ENCODE results near the gene GGCX.
"Not testable (repeated sequence)": the region's sequence is repeated elsewhere in the genome, so short reads cannot be mapped to it uniquely, and the experiment has no call there.

The GGCX gene

DNA sequence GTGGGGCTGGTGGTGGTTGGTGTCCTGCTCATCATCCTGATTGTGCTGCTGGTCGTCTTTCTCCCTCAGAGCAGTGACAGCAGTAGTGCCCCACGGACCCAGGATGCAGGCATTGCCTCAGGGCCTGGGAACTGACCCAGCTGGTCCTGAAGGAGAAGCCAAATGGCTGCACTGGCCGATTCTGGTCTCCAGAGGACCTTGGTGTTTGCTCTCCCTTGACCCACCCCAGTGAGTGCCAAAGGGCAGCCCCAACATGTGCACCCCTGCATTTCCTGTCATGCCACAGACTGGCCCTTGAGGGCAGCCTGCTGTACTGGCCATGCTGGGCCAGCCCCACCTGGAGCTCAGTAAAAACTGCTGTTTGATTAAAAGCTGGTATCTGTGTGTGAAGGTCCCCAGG is 31.7 kb upstream of the GGCX start:
- DNase-seq: no peak

GRCh38 chr2:85592299-85592698 is 31.0 kb upstream of the GGCX start:
- not testable (repeated sequence) for DNase-seq

GRCh38 chr2:85591563-85591962 is 30.3 kb upstream of the GGCX start:
- DNase-seq: no peak

DNA sequence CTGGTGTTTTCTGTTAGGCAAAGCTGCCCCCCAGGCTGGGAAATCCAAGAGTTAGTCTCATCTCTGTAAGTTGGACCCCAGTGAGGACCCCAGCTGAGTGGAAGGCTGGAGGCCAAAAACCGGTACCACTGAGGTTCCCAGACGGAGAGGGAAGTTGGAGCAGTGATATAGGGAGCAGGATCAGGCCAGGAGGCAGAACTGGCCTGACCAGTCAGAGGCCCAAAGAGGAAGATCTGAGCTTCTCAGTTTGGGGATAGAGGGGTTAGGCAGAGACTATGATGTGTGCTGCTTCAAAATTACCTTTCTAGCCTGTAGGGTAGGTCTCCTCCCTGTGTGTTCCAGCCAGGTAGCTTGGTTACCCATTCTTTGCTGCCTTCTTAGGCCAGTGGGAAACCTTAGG is 29.7 kb upstream of the GGCX start:
- no peak for DNase-seq

DNA sequence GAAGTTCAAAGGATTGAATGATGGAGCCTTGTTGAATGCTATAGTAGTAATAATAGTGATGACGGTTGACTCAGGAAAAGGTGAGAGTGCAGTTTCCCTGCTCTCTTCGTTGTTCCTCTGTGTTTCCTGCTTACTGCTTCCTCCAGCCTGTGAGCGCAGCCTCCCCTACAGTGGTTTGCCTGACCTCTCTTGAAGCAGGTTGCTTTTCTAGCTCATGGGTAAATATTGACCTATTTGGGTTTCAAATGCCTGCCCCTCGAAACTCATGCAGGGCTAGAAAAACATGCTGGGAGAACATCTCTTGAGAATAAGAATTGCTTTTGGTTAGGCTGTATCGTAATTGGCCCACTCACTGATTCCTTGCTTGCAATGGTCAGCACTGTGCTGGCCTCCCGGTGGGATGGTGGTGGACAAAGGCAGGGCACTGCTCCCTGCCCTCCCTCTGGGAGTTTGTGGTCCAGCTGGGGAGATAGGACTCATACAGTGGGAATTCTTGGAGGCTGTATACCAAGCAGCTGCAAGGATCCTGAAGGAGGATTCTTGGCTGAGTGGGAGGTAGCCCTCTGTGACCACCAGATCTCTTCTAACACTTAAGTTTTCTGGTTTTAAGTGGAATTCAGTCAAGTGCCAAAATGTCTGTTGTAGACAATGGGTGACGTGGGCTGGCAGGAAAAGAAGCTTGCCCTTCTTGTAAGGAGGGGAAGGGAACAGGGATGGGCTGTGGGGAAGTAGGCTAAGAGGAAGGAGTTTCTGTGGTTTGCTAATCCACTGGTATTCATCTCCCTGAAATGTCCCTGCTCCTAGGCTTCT is 28.9 kb upstream of the GGCX start:
- DNase-seq: no peak

- DNase-seq: no peak
Measured at GRCh38 chr2:85589181-85589580, 27.9 kb upstream of the GGCX start.

- no peak for DNase-seq
Measured at GRCh38 chr2:85588645-85589044, 27.4 kb upstream of the GGCX start.

DNA sequence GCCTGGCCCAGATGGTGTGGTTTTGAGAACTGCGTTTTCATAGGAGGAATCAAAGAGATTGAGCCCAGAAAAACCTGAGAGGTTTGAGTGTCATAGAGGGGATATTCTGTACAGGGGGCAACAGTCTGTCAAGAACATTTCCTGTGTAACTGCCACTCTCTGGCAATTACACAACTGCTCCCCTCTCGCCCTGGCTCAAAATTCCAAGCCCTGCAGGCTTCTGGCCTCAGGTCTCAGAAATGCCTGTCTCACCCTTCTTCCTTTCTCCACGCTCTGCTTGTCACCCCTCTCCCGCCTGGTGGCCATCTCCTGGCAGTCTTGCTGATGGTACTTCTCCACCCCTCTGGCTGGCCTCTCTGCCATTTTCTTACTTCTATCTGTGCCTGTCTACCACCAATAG is 26.9 kb upstream of the GGCX start:
- no peak for DNase-seq

GRCh38 chr2:85585781-85586105 is 24.4 kb upstream of the GGCX start:
- no peak for DNase-seq

DNA sequence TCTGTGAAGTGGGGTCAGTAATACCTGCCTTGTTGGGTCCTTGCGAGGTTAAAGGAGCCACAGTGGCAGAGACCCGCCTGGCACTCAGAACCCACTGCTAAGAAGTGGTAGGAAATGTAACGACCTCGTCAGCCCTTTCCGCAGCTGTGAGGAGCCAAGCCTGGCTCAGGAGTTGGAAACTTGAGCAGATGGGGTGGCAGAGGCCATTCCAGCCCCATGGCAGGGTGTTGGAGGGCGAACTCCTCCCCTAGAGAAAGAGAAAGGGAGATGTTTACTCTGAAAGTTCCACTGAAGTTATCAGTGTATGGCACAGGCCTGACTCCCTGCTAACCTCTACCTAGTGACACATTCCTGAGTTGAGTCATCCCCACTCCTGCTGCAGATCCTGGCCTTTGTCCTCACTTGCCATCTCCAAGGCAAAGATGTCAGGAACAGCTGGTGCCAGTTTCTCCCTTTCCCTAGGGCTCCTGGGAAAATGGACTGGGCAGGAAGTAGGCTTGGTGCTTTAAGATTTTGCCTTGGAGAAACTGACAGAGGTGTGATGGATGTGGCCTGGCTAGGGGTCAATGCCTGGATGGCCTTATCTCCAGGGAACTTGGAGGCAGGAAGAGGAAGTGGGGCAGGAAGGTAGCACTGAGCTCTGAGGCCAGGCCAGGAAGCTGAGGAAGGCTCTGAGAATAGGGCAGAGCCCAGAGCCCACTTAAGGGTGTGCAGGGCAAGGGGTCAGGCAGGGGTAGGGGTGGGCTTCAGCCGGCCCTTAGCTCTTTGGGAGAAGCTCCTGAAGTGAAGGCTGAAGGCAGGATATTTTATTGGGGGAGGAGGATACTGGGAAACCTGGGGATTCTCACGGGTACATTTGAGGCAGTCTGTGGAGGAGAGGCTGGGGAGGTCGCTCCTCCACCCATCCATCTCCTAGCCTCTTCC is 23.8 kb upstream of the GGCX start:
- no peak for DNase-seq

- DNase-seq: no peak
Measured at GRCh38 chr2:85584354-85584856, 23.1 kb upstream of the GGCX start, which contains the start of gene VAMP5. VAMP5 (plus strand) TSS chr2:85584431; CDS start chr2:85584491, 60 bp downstream.

- no peak for DNase-seq
Measured at GRCh38 chr2:85583667-85584353, 22.5 kb upstream of the GGCX start.

DNA sequence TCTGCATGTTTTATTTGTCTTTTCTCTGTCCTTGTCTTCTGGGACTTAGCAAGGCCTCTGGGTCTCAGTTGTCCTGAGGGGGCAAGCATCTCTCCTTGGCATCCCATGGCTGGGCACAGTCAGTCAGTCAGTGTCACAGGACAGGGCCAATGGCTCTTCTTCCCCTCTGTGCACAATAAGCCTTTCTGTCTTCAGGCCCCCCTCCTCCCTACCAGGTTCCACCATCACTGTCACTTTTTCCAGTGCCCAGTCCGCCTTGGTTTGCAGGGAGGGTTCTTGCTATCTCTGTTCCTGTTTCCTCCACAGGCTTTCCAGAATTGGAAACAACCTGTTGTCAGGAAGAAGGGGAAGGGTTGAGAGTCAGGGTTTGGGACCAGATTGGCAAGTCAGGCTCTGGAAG is 21.2 kb upstream of the GGCX start:
- no peak for DNase-seq

DNA sequence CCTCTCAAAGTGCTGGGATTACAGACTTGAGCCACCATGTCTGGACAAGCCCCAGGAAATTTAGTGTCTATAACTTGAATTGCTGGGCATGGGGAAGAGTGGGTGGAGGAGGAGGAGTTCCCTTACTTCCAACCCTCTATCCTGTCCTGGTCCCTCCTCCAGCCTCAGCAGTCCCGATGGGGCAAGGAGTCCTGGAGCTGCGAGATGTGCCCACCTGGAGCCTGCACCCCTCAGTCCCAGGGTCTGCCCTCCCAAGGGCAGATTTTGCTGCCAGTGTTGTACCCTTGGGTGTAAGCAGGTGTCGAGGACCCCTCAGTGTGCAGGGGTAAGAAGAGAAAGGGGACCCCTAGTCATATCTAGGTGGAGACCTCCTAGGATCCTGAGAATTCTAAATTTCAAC is 18.9 kb upstream of the GGCX start:
- no peak for DNase-seq

DNA sequence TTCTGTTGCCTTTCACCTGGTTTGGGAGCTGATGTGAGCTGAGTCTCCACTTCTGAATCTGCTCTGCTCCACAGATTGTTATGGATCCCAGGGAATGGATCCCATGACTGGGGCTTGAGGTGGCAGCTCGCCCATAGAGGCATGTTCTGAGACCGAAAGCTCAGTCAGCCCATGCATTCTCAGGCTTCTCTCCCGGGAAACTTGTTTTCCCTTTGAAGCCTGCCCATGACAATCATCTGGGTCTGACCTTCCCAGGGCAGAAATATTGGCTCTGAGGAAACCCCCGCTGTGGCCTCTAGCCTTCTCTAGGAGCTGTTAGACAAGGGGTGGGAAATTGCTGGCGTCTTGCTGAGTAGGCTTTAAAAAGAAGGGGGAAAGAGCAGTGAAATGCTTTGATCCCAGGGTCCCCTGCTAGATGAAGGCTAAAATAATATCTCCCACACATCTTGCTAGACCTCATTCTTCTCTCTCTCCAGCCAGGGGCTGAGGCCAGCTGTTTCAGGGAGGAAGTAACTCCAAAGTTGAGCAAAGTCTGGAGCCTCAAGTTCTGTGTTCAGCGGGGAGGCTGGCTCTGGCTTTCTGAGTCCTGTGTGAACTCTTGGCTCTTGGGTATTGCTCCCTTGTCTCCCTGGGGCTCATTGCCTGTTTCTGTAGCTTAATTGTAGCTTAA is 18.1 kb upstream of the GGCX start:
- no peak for DNase-seq

- DNase-seq: no peak
Measured at GRCh38 chr2:85578243-85579180, 17.2 kb upstream of the GGCX start.

GRCh38 chr2:85577386-85578242 is 16.3 kb upstream of the GGCX start, which contains the start of gene VAMP8:
VAMP8 (plus strand) TSS chr2:85577586; CDS start chr2:85577647, 61 bp downstream.
- DNase-seq: peak; percentile 38

GRCh38 chr2:85577063-85577385 is 15.7 kb upstream of the GGCX start:
- no peak for DNase-seq

DNA sequence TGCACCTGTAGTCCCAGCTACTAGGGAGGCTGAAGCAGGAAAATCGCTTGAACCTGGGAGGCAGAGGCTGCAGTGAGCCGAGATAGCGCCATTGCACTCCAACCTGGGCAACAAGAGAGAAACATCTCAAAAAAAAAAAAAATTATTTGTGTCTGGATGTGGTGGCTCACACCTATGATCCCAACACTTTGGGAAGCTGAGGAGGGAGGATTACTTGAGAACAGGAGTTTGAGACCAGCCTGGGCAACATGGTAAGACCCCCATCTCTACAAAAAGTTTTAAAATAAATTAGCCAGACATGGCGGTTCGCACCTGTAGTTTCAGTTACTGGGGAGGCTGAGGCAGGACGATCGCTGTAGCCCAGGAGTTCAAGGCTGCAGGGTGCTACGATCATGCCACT is 14.4 kb upstream of the GGCX start:
- no peak for DNase-seq

DNA sequence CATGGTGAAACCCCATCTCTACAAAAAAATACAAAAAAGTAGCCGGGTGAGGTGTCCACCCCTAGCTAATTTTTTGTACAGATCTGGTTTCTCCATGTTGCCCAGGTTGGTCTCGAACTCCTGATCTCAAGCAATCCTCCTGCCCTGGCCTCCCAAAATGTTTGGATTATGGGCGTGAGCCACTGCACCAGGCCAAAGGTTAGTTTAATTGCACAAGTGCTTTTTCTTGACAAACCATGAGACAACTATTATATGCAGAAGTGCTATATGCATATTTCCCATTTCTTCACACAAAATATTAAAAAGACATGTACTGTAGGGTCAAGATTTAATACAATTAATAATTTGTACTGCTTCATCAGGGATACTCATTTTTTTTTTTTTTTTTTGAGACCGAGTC is 5.0 kb upstream of the GGCX start:
- no peak for DNase-seq

- DNase-seq: no peak
Measured at GRCh38 chr2:85564144-85564563, 2.9 kb upstream of the GGCX start.

All from right hindlimb (tissue), 1 donor.